Tibial nerve (tissue), 3 donors: Measurements from ENCODE around the gene FAM234A.

Experiments used
- CTCF ChIP-seq, 5 experiments: fragments of 200-600 bp in 3 of 5; fragments of 450-650 bp in 2 of 5; sonication (generic) in 3 of 5; IDR thresholded peaks; one replicate each; pipeline ENCODE4 v1.5.1; 2016 to 2019; ENCODE audit warnings: antibody characterized with exemption in 5 of 5, mild to moderate bottlenecking in 3 of 5, moderate library complexity in 2 of 5
- POLR2A ChIP-seq, 2 donors: fragments of 450-650 bp; IDR thresholded peaks; one replicate each; pipeline ENCODE4 v1.6.1; 2017; ENCODE audit warnings: antibody characterized with exemption in 2 of 2, mild to moderate bottlenecking in 2 of 2, moderate library complexity in 2 of 2

- TF ChIP-seq CTCF (IDR thresholded peaks at IDR 0.05), result no peak
- TF ChIP-seq POLR2A (IDR thresholded peaks at IDR 0.05), result no peak
Measured at GRCh38 chr16:269061-269796, 34.6 kb downstream of the FAM234A start.
